SK-N-SH (cell line): ENCODE measurements around the gene WWP2. TPM values are rescaled to one million over a fixed set of nuclear protein-coding genes. Genes with fewer than 3 reads are reported as not detected.
"Not testable (repeated sequence)": the region's sequence is repeated elsewhere in the genome, so short reads cannot be mapped to it uniquely, and the experiment has no call there.

Experiments
- CTCF ChIA-PET: fragments of 300-600, 350-600 bp; formaldehyde crosslinking; extraction: SDS; loops from one replicate; lab custom pipeline; 2021; lab: Yijun Ruan, JAX
- POLR2A ChIA-PET: fragments of 350-600 bp; sonication (Branson Sonifier 250); formaldehyde crosslinking; extraction: SDS; loops from one replicate; lab custom pipeline; 2020; ENCODE audit warnings: antibody characterized with exemption, inconsistent platforms; lab: Yijun Ruan, JAX
- DNase-seq: peaks from one replicate; pipeline ENCODE4 v3.0.0; 2012
- H2AFZ ChIP-seq: fragments of 200-600 bp; sonication (generic); 2 replicates; pipeline ENCODE4 v1.8.1; 2016; ENCODE audit warnings: antibody characterized with exemption, mild to moderate bottlenecking, low read depth
- H3F3A ChIP-seq: fragments of 200-600 bp; sonication (generic); replicated peaks from 2 replicates; pipeline ENCODE3; 2016; ENCODE audit warnings: antibody characterized with exemption, mild to moderate bottlenecking; ENCODE audit not compliant: insufficient read depth
- H3K27ac ChIP-seq, 2 experiments: fragments of 200-500 bp in 1 of 2; fragments of 200-600 bp in 1 of 2; sonication (Bioruptor generic) in 1 of 2; sonication (generic), shearing (Covaris generic) in 1 of 2; 2 replicates each; pipeline versions ENCODE4 v1.5.1 to v1.6.1; 2014 to 2016; ENCODE audit warnings: low read depth in 2 of 2, inconsistent platforms in 1 of 2, low read length in 1 of 2, mild to moderate bottlenecking in 1 of 2, mixed read lengths in 1 of 2
- H3K27me3 ChIP-seq: fragments of 200-600 bp; sonication (generic), shearing (Covaris generic); 2 replicates; pipeline ENCODE4 v1.6.1; 2016; ENCODE audit warnings: mixed run types; ENCODE audit not compliant: insufficient read depth
- H3K36me3 ChIP-seq, 2 experiments: fragments of 200-500 bp in 1 of 2; fragments of 200-600 bp in 1 of 2; sonication (Bioruptor generic) in 1 of 2; sonication (generic) in 1 of 2; replicated peaks in 1 of 2; 2 replicates each; pipeline versions ENCODE3 to v1.5.1; 2014 to 2016; ENCODE audit warnings: low read length in 1 of 2, mild to moderate bottlenecking in 1 of 2; ENCODE audit not compliant: insufficient read depth in 2 of 2, control insufficient read depth in 1 of 2
- H3K4me1 ChIP-seq, 2 experiments: fragments of 200-500 bp in 1 of 2; fragments of 200-600 bp in 1 of 2; sonication (Bioruptor generic) in 1 of 2; sonication (generic), shearing (Covaris generic) in 1 of 2; 2 replicates each; pipeline versions ENCODE4 v1.5.1 to v1.6.1; 2014 to 2016; ENCODE audit warnings: low read depth in 1 of 2, low read length in 1 of 2, mixed run types in 1 of 2; ENCODE audit not compliant: insufficient read depth in 2 of 2, control insufficient read depth in 1 of 2
- H3K4me2 ChIP-seq: fragments of 200-600 bp; sonication (generic), shearing (Covaris generic); 2 replicates; pipeline ENCODE4 v1.6.1; 2017; ENCODE audit warnings: mixed run types
- H3K4me3 ChIP-seq, 2 experiments: fragments of 200-500 bp in 1 of 2; fragments of 200-600 bp in 1 of 2; sonication (Bioruptor generic) in 1 of 2; sonication (generic), shearing (Covaris generic) in 1 of 2; 2 replicates each; pipeline versions ENCODE4 v1.5.1 to v1.8.1; 2014 to 2016; ENCODE audit warnings: low read depth in 2 of 2, inconsistent platforms in 1 of 2, low read length in 1 of 2, mild to moderate bottlenecking in 1 of 2, mixed read lengths in 1 of 2, moderate library complexity in 1 of 2
- H3K79me2 ChIP-seq: fragments of 200-600 bp; sonication (generic); 2 replicates; pipeline ENCODE4 v1.8.1; 2017; ENCODE audit warnings: mild to moderate bottlenecking; ENCODE audit not compliant: insufficient read depth
- H3K9ac ChIP-seq: fragments of 200-600 bp; sonication (generic); 2 replicates; pipeline ENCODE4 v1.6.1; 2017; ENCODE audit warnings: mixed run types
- H3K9me2 ChIP-seq: fragments of 200-600 bp; sonication (generic); 2 replicates; pipeline ENCODE4 v1.6.1; 2017; ENCODE audit warnings: mixed run types
- H3K9me3 ChIP-seq: fragments of 200-600 bp; sonication (generic); 2 replicates; pipeline ENCODE4 v1.6.1; 2017; ENCODE audit warnings: mixed run types, mild to moderate bottlenecking, moderate library complexity
- H4K20me1 ChIP-seq: fragments of 200-600 bp; sonication (generic); 2 replicates; pipeline ENCODE4 v1.6.1; 2017; ENCODE audit warnings: mild to moderate bottlenecking, mixed run types; ENCODE audit not compliant: insufficient read depth
- CHD2 ChIP-seq: fragments of 150-350 bp; IDR thresholded peaks from 2 replicates; pipeline ENCODE4 v1.6.1; 2018; ENCODE audit warnings: low read length; ENCODE audit not compliant: partially characterized antibody
- ELF1 ChIP-seq: IDR thresholded peaks from 2 replicates; pipeline ENCODE4 v1.4.0; 2012
- EP300 ChIP-seq, 2 experiments: IDR thresholded peaks; 2 replicates each; pipeline versions ENCODE4 v1.4.0 to v1.6.1; 2012; ENCODE audit warnings: borderline replicate concordance in 1 of 2, low read depth in 1 of 2, low read length in 1 of 2
- EZH2phosphoT487 ChIP-seq: fragments of 200-600 bp; sonication (generic); IDR thresholded peaks from 2 replicates; pipeline ENCODE4 v1.6.1; 2017; ENCODE audit warnings: low read depth, mixed run types, mild to moderate bottlenecking, antibody characterized with exemption, moderate library complexity, borderline replicate concordance
- FOSL2 ChIP-seq: IDR thresholded peaks from 2 replicates; pipeline ENCODE4 v1.4.0; 2012; ENCODE audit warnings: low read depth, mild to moderate bottlenecking, moderate library complexity, borderline replicate concordance
- FOXM1 ChIP-seq: IDR thresholded peaks from 2 replicates; pipeline ENCODE4 v1.4.0; 2012; ENCODE audit warnings: low read depth, mild to moderate bottlenecking
- MAX ChIP-seq: IDR thresholded peaks from 2 replicates; pipeline ENCODE4 v1.4.0; 2012; ENCODE audit warnings: low read depth
- NRF1 ChIP-seq: IDR thresholded peaks from 2 replicates; pipeline ENCODE4 v1.6.1; 2012; ENCODE audit warnings: low read depth, mild to moderate bottlenecking, low read length
- POLR2AphosphoS5 ChIP-seq: IDR thresholded peaks from 2 replicates; pipeline ENCODE4 v1.6.1; 2012; ENCODE audit warnings: low read depth, low read length
- RAD21 ChIP-seq: IDR thresholded peaks from 2 replicates; pipeline ENCODE4 v1.6.1; 2012; ENCODE audit warnings: mild to moderate bottlenecking, low read length
- SIN3A ChIP-seq: IDR thresholded peaks from 2 replicates; pipeline ENCODE4 v1.6.1; 2012; ENCODE audit warnings: low read depth, mild to moderate bottlenecking, low read length, moderate library complexity, borderline replicate concordance
- SMC3 ChIP-seq: IDR thresholded peaks from 2 replicates; pipeline ENCODE4 v1.6.1; 2012; ENCODE audit warnings: low read depth, low read length, improper control_type of control experiment
- TAF1 ChIP-seq: IDR thresholded peaks from 2 replicates; pipeline ENCODE4 v1.6.1; 2012; ENCODE audit warnings: low read depth, mild to moderate bottlenecking, low read length, moderate library complexity, borderline replicate concordance
- WGBS: methylation state at CpG from one replicate; pipeline ENCODE4 v1.1.6; 2017; ENCODE audit warnings: low lambda C conversion rate; 5-methylcytosine and 5-hydroxymethylcytosine counted together
- polyA plus RNA-seq, 3 experiments: library from polyadenylated mRNA; depleted of rRNA; stranded (reverse); fragments of >200 nt; gene quantifications; 2 replicates each; pipeline ENCODE4 v1.2.3, GENCODE V29; 2012
- TF ChIP-seq, protein P1 (sequence below): IDR thresholded peaks from 2 replicates; pipeline ENCODE4 v1.6.1; 2012; ENCODE audit warnings: mild to moderate bottlenecking, low read depth, low read length, moderate library complexity

WWP2 gene
- polyA plus RNA-seq, 1 of the 3 experiments (the other 2 are of a cell fraction), result 13.3 TPM

DNA sequence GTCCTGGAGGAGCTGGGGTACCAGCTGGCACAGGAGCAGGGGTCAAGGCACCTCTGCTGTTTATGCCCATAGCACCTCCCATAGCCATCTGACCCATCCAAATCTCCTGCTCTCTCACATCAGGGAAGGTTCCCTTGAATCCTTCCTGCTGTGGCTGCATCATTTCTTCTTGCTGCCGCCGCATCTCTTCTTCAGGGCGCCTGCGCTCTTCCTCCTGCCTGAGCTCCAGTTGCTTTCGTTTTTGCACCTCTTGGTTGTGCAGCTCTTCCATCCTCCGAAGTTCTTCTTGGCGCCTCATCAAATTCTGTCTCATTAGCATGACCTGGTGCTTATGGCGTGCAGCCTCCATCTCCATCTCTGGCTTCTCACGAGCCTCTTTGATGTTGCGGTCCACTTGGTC lies 5.4 kb upstream of the WWP2 start (continued):
- no peak for TF ChIP-seq FOSL2
- no peak for TF ChIP-seq EZH2phosphoT487
- TF ChIP-seq EP300 (IDR thresholded peaks at IDR 0.05; ENCODE audit: borderline replicate concordance in 1 of 2, low read depth in 1 of 2, low read length in 1 of 2), result no peak
- TF ChIP-seq NRF1, result no peak
- TF ChIP-seq POLR2AphosphoS5, result no peak
- no peak for TF ChIP-seq MAX
- TF ChIP-seq SIN3A, result no peak
- TF ChIP-seq, all 33 proteins: peak for 0

GRCh38 chr16:69757375-69757774 lies 4.8 kb upstream of the WWP2 start:
- not testable (repeated sequence) for H3K9ac ChIP-seq

GRCh38 chr16:69762814-69763598 lies 874 bp downstream of the WWP2 start:
- Histone ChIP-seq H3K4me2 (peak overlapping the region; percentile 59), H3K4me1 (no peaks in the 10 kb centered on the region; a peak in 1 of 4 replicates), H3K36me3 (no peaks in the 10 kb centered on the region), H4K20me1 (no peaks in the 10 kb centered on the region), H3K27ac (peak overlapping the region; percentile 72 to 86), H3K27me3 (no peaks in the 10 kb centered on the region), H3K79me2 (peaks cover 48% of the 10 kb centered on the region), H3K9me3 (no peaks in the 10 kb centered on the region), H3F3A (peaks cover 2% of the 10 kb centered on the region), H3K9ac (peak overlapping the region; percentile 98), H2AFZ (peak overlapping the region; percentile 96), H3K9me2 (no peaks in the 10 kb centered on the region), H3K4me3 (peak overlapping the region; percentile 73 to 99)
- no peak for DNase-seq
- ChIA-PET POLR2A (interaction anchor here (0.6 to 1.0 kb wide), 2 partner anchors 8 to 929 kb away, joined by 4 to 7 read pairs; partner anchors contain the start of gene NOB1), CTCF (interaction anchor here (0.9 to 1.8 kb wide), 4 partner anchors 9 to 366 kb away, joined by 3 to 8 read pairs (median 4); partner anchors contain the start of gene NOB1)
- TF ChIP-seq FOSL2 (no peak), TAF1 (no peak), SIN3A (no peak), RAD21 (no peak), CHD2 (no peak), SMC3 (no peak), POLR2AphosphoS5 (0 out of 2 replicates have a peak, but pooled peaks have one; percentile 0), FOXM1 (no peak), ELF1 (no peak)
- TF ChIP-seq, protein P1, sequence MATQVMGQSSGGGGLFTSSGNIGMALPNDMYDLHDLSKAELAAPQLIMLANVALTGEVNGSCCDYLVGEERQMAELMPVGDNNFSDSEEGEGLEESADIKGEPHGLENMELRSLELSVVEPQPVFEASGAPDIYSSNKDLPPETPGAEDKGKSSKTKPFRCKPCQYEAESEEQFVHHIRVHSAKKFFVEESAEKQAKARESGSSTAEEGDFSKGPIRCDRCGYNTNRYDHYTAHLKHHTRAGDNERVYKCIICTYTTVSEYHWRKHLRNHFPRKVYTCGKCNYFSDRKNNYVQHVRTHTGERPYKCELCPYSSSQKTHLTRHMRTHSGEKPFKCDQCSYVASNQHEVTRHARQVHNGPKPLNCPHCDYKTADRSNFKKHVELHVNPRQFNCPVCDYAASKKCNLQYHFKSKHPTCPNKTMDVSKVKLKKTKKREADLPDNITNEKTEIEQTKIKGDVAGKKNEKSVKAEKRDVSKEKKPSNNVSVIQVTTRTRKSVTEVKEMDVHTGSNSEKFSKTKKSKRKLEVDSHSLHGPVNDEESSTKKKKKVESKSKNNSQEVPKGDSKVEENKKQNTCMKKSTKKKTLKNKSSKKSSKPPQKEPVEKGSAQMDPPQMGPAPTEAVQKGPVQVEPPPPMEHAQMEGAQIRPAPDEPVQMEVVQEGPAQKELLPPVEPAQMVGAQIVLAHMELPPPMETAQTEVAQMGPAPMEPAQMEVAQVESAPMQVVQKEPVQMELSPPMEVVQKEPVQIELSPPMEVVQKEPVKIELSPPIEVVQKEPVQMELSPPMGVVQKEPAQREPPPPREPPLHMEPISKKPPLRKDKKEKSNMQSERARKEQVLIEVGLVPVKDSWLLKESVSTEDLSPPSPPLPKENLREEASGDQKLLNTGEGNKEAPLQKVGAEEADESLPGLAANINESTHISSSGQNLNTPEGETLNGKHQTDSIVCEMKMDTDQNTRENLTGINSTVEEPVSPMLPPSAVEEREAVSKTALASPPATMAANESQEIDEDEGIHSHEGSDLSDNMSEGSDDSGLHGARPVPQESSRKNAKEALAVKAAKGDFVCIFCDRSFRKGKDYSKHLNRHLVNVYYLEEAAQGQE, result 0 out of 2 replicates have a peak, but pooled peaks have one; percentile 37
- WGBS, result 23% methylated on average over 14 of the region's 14 CpGs

More at GRCh38 chr16:69757375-69757774, 4.8 kb upstream of the WWP2 start:
- POLR2A ChIA-PET, H3K4me1 ChIP-seq, H4K20me1 ChIP-seq, DNase-seq, H3K9me2 ChIP-seq, H2AFZ ChIP-seq, H3K9me3 ChIP-seq, H3K4me2 ChIP-seq, H3K4me3 ChIP-seq, H3F3A ChIP-seq, H3K36me3 ChIP-seq, H3K27ac ChIP-seq, H3K27me3 ChIP-seq: not testable (repeated sequence)
- 87% methylated on average over 13 of the region's 13 CpGs for WGBS
- CTCF ChIA-PET, result interaction anchor here (2.3 to 6.2 kb wide), 3 partner anchors 47 to 361 kb away, joined by 7 to 67 read pairs (median 32); no protein-coding TSS in a partner anchor
- H3K79me2 ChIP-seq, result peaks cover 23% of the 10 kb centered on the region
